NCI-H2081 treated with DMSO at 0.1 percent for 48 hours (cell line): ENCODE measurements around the gene PROSER1.
"Not testable (repeated sequence)": the region's sequence is repeated elsewhere in the genome, so short reads cannot be mapped to it uniquely, and the experiment has no call there.

Experiments
- DNase-seq: peaks from one replicate; lab custom pipeline; 2025; lab: John Stamatoyannopoulos, UW

Gene PROSER1

DNA sequence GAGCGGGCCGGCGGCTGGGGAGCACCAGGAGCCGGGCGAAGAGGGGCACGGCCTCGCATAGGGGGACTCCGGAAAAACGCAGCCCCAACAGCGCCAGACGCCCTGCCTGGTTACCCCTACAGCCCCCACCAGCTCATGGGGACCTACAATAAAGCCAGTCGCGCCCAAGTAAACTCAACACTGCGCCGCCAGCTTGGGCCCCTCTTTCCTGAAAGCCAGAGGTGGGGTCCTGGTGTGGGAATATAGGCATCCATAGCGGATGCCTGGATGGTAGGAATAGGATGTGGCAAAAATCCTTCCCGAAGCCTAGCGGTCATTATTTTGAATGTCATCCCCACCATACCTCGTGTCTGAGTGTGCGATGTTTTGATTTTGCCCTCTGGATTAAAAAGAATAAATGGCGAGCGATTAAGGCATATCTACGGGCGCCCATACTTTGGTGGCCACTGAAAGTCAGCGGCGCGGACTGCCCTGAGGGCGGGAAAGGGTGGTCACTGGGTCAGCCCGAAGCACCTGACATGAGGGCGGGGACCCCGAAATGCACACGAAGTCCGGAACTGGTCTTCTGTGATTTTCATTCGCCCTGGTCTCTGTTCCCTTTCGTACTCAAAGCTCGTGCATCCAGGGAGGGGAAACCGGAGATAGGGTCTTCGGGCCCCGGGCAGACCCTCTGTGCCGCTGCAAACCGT is at the start of gene PROSER1, which contains the start of gene NHLRC3:
Gene PROSER1, minus strand, starts transcription at position 210 of the 689 bp plus-strand sequence. CDS start 847 bp downstream, outside the sequence.
Gene NHLRC3, plus strand, starts transcription at position 577 of the 689 bp plus-strand sequence. CDS start 184 bp downstream, outside the sequence.
- DNase-seq: peak; percentile 75

- not testable (repeated sequence) for DNase-seq
Measured at GRCh38 chr13:39086251-39086945, 48.5 kb upstream of the PROSER1 start.

DNA sequence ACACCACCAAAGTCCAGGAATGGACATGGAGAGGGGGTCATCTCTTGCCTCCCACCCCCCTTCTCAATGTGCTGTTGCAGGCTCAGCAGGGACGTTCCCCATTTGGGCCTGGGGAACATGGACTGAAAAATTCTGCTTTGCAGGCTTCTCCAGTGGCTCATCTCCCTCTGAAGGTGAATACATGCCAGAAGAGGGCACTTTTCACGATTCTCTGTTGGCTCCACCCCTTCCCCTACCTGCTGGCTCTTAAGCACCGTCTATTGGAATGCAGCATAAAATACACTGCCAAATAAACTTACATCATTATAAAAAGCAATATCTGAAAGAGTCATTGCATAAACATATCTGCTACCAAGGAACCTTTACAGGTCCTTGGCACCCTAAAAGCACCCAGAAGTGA is 36.1 kb upstream of the PROSER1 start:
- DNase-seq: no peak

DNA sequence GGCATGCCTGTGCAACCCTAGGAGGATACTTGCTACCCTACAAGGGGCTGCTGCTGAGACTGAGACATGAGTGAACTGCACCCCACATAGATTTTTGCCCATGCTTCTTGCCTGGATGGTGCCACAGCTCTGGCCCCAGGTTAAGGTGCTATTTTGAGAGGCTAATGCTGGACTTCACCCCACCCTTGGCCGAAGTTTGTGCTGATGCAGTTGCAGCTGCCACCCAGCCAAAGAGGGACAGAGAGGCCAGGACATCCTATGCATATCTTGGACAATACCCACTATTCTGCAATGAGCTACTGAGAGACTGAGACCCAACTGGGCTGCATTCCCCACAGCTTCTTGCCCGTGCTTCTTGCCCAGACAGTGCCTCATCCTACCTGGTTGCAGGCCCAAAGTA is 35.0 kb upstream of the PROSER1 start:
- DNase-seq: no peak

- DNase-seq: no peak
Measured at GRCh38 chr13:39062004-39062403, 24.1 kb upstream of the PROSER1 start.

DNA sequence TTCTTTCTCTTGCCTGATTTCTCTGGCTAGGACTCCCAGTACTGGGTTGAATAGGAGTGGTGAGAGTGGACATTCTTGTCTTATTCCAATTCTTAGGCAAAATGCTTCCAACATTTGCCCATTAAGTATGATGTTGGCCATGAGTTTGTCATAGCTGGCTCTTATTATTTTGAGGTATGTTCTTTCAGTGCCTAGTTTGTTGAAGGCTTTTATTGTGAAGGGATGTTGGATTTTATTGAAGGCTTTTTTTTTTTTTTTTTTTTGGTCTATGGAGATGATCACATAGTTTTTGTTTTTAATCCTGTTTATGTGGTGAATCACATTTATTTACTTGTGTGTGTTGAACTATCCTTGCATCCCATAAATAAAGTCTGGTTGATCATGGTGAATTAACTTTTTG is 20.2 kb upstream of the PROSER1 start:
- no peak for DNase-seq

- no peak for DNase-seq
Measured at GRCh38 chr13:39056018-39056417, 18.1 kb upstream of the PROSER1 start.

- no peak for DNase-seq
Measured at GRCh38 chr13:39054112-39054511, 16.2 kb upstream of the PROSER1 start.

DNA sequence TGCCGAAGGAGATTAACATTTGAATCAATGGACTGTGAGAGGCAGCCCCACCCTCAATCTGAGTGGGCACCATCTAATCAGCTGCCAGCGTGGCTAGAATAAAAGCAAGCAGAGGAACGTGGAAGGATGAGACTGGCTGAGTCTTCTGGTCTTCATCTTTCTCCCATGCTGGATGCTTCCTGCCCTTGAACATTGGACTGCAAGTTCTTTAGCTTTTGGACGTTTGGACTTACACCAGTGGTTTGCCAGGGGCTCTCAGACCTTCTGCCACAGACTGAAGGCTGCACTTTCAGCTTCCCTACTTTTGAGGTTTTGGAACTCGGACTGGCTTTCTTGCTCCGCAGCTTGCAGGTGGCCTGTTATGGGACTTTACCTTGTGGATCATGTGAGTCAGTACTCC is 15.1 kb upstream of the PROSER1 start:
- DNase-seq: no peak

DNA sequence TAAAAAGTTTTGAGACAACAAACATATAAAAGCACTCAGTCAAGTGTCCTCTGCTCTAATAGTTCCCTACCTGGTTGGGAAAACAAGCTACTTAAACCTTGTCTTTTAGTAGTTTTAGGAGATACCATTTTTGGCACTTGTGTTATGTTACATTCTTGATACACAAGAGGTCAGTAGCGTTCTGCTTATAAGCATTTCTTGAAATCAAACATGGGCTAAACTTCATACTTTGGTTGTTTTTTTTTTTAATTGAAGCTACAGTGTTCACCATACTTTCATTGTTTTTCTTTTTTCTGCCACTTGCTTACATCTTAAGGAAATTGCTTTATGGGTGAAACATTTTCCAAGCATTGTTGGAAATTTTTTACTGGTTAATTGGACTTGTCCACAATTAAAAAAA is 13.3 kb upstream of the PROSER1 start:
- DNase-seq: no peak

GRCh38 chr13:39049274-39049673 is 11.4 kb upstream of the PROSER1 start:
- no peak for DNase-seq

- no peak for DNase-seq
Measured at GRCh38 chr13:39048806-39049205, 10.9 kb upstream of the PROSER1 start.

DNA sequence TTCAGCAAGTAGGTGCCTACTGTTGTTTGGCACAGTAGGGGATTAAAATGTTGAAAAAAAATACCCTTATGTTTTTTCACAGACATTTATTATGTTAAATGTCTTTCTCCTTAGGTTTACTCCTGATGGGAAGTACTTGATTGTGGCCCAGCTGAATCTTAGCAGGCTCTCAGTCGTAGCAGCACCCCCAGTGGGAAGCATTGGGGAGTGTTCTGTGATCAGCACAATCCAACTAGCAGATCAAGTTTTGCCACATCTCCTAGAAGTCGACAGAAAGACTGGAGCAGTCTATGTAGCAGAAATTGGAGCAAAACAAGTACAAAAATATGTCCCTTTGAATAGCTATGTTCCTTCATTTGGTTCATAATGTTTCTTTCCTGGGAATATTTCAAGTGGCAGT is 9.7 kb upstream of the PROSER1 start:
- DNase-seq: no peak

DNA sequence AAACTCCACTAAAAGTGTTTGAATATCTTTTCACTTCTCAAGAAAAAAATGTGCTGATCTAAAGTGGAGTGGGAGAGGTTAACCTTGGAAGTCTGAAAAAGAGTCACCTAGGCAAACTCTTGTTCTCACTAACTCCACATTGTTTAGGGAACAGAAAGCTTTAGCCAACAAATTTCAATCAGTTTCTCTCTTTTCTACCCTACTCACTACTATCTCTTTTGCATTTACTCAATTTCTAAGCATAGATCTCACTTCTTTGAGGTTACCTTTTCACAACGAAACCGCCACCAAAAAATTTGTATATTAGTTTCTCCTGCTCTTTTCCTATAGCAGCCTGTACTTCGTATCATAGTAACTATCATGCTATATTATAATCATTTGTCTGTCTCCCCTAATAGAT is 6.6 kb upstream of the PROSER1 start:
- no peak for DNase-seq

GRCh38 chr13:39040206-39040605 is 2.3 kb upstream of the PROSER1 start:
- DNase-seq: no peak

- DNase-seq: no peak
Measured at GRCh38 chr13:39039041-39039440, 1.2 kb upstream of the PROSER1 start.

DNA sequence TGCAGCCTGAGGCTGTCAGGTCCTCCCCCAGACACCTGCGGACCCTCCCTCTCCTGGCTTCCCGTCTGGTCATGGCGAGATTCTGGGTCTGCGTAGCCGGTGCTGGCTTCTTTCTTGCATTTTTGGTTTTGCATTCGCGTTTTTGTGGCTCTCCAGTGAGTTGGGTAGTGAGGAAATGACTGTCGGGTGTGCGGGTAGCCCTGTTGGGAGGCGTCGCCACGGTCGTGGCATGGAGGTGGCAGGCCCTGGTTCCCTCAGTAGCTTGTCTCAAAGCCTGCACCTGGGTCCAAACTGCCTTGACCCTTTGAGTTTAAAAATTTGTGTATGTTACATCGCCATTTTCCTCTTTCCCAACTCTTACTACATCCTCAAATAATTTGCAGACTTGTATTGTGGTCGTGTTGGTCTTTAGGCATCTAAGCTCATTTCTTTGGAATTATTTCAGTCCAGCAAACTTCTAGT is 711 bp upstream of the PROSER1 start:
- DNase-seq: no peak

GRCh38 chr13:39037410-39037879 is 444 bp downstream of the PROSER1 start:
- DNase-seq: no peak

- DNase-seq: no peak
Measured at GRCh38 chr13:39036212-39036611, 1.7 kb downstream of the PROSER1 start.

DNA sequence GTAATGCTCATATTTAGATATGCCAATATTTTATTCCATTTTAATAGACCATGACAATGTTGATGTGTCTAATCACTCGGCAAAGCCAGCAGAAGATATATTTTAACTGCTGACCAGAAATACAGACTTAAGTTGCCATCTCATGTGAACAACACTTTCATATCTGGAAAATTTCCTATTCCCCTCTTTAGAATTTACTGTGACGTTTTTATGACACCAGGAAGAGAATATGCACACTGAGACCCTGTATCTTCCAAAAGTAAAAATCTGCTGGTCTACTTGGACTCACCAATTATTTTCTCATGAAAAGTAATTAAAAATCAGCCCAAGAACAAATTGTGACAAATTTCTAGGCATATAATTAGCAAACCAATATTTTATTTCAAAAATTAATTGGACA is 2.1 kb downstream of the PROSER1 start:
- DNase-seq: no peak

GRCh38 chr13:39035204-39035603 is 2.7 kb downstream of the PROSER1 start:
- DNase-seq: no peak

GRCh38 chr13:39034085-39034484 is 3.8 kb downstream of the PROSER1 start:
- DNase-seq: no peak

GRCh38 chr13:39032150-39032549 is 5.7 kb downstream of the PROSER1 start:
- DNase-seq: no peak
